ENCODE results near the gene LACTBL1.
"Not testable (repeated sequence)": the region's sequence is repeated elsewhere in the genome, so short reads cannot be mapped to it uniquely, and the experiment has no call there.

The LACTBL1 gene

GRCh38 chr1:22995774-22996173 lies 23.1 kb upstream of the LACTBL1 start:
- in situ Hi-C loops (cut with HindIII; ENCODE audit: low pct_unique_long_range_greater_than_20kb, low sequenced_read_pairs), result no loop called here
- no peak for DNase-seq (ENCODE audit: low read depth in 1 of 2, low spot score in 1 of 2)
- no peak for TF ChIP-seq JUND (IDR thresholded peaks at IDR 0.05; ENCODE audit: low read depth)

DNA sequence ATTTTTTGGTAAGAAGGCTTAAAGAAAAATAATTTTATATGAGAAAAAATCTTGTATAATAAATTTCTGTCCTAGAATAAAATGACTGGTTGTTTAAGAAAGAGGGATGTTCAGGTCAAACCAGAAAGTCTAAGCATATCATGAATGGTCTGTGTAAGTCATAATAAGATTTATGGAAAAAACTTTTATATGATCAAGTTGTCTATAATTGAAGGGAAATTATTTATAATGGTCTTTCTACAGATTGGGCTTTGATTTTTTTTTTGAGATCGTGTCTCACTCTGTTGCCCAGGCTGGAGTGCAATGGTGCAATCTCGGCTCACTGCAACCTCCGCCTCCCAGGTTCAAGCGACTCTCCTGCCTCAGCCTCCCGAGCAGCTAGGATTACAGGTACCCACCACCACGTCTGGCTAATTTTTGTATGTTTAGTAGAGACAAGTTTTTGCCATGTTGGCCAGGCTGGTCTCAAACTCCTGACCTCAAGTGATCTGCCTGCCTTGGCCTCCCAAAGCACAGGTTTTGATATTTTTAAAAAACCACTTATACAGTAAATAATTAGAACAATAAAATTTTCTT lies 20.6 kb upstream of the LACTBL1 start:
- DNase-seq (ENCODE audit: low read depth in 1 of 2, low spot score in 1 of 2); in situ Hi-C loops (cut with HindIII; ENCODE audit: low pct_unique_long_range_greater_than_20kb, low sequenced_read_pairs): not testable (repeated sequence)

DNA sequence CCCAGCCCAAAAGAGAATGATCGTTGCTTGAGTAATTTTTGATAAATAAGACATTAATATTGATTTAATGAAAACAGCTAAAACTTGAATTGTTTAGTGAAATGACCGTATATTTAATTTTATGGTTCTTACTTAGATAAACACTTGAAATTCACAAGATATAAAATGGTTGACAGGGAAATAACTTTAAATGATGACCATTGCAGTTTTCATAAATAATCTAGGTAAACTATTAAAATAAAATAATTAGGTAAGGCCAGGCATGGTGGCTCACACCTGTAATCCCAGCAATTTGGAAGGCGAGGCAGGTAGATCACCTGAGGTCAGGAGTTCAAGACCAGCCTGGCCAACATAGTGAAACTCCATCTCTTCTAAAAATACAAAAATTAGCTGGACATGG lies 19.7 kb upstream of the LACTBL1 start:
- in situ Hi-C loops (cut with HindIII; ENCODE audit: low pct_unique_long_range_greater_than_20kb, low sequenced_read_pairs); DNase-seq (ENCODE audit: low read depth in 1 of 2, low spot score in 1 of 2): not testable (repeated sequence)

DNA sequence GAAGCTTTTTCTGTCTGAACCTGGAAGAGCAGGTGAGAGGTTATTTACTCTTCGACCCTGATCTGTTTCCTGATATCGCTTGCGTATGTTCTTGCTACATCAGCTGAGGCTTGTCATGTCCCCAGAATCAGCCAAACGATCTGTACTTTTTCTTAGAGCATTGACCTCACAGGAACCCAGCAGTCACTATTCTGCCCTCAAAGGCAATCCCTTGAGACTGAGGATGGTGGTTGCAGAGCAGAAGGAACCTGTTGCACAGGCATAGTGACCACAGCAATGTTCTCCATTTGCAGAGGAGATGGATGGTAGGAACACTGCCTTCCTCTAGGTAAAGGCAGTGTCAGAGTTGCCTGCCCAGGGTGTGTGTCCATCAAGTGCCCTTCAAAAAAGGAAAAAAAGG lies 11.3 kb upstream of the LACTBL1 start:
- no peak for DNase-seq (ENCODE audit: low read depth in 1 of 2, low spot score in 1 of 2)
- in situ Hi-C loops (cut with HindIII; ENCODE audit: low pct_unique_long_range_greater_than_20kb, low sequenced_read_pairs), result no loop called here
- no peak for TF ChIP-seq JUND (IDR thresholded peaks at IDR 0.05; ENCODE audit: low read depth)

GRCh38 chr1:22980471-22980790 lies 7.8 kb upstream of the LACTBL1 start:
- in situ Hi-C loops (cut with HindIII; ENCODE audit: low pct_unique_long_range_greater_than_20kb, low sequenced_read_pairs); DNase-seq (ENCODE audit: low read depth in 1 of 2, low spot score in 1 of 2): not testable (repeated sequence)

GRCh38 chr1:22978299-22978698 lies 5.6 kb upstream of the LACTBL1 start:
- in situ Hi-C loops (cut with HindIII; ENCODE audit: low pct_unique_long_range_greater_than_20kb, low sequenced_read_pairs), result no loop called here
- no peak for DNase-seq (ENCODE audit: low read depth in 1 of 2, low spot score in 1 of 2)
- TF ChIP-seq JUND (IDR thresholded peaks at IDR 0.05; ENCODE audit: low read depth), result no peak

- DNase-seq (ENCODE audit: low read depth in 1 of 2, low spot score in 1 of 2), result peak; percentile 29 to 82
- no peak for TF ChIP-seq JUND (IDR thresholded peaks at IDR 0.05; ENCODE audit: low read depth)
- in situ Hi-C loops (cut with HindIII; ENCODE audit: low pct_unique_long_range_greater_than_20kb, low sequenced_read_pairs), result no loop called here
These were observed 4.0 kb upstream of the LACTBL1 start for GRCh38 chr1:22976461-22977243.

GRCh38 chr1:22976127-22976460 lies 3.4 kb upstream of the LACTBL1 start:
- TF ChIP-seq JUND (IDR thresholded peaks at IDR 0.05; ENCODE audit: low read depth), result no peak
- in situ Hi-C loops (cut with HindIII; ENCODE audit: low pct_unique_long_range_greater_than_20kb, low sequenced_read_pairs), result no loop called here
- no peak for DNase-seq (ENCODE audit: low read depth in 1 of 2, low spot score in 1 of 2)

- no peak for TF ChIP-seq JUND (IDR thresholded peaks at IDR 0.05; ENCODE audit: low read depth)
- in situ Hi-C loops (cut with HindIII; ENCODE audit: low pct_unique_long_range_greater_than_20kb, low sequenced_read_pairs), result no loop called here
- no peak for DNase-seq (ENCODE audit: low read depth in 1 of 2, low spot score in 1 of 2)
These were observed 3.0 kb upstream of the LACTBL1 start for GRCh38 chr1:22975694-22976093.

GRCh38 chr1:22971611-22972405 lies 858 bp downstream of the LACTBL1 start:
- no peak for TF ChIP-seq JUND (IDR thresholded peaks at IDR 0.05; ENCODE audit: low read depth)
- no peak for DNase-seq (ENCODE audit: low read depth in 1 of 2, low spot score in 1 of 2)
- in situ Hi-C loops (cut with HindIII; ENCODE audit: low pct_unique_long_range_greater_than_20kb, low sequenced_read_pairs), result no loop called here

- in situ Hi-C loops (cut with HindIII; ENCODE audit: low pct_unique_long_range_greater_than_20kb, low sequenced_read_pairs), result no loop called here
- no peak for DNase-seq (ENCODE audit: low read depth in 1 of 2, low spot score in 1 of 2)
- no peak for TF ChIP-seq JUND (IDR thresholded peaks at IDR 0.05; ENCODE audit: low read depth)
These were observed 1.5 kb downstream of the LACTBL1 start for GRCh38 chr1:22971161-22971560.

DNA sequence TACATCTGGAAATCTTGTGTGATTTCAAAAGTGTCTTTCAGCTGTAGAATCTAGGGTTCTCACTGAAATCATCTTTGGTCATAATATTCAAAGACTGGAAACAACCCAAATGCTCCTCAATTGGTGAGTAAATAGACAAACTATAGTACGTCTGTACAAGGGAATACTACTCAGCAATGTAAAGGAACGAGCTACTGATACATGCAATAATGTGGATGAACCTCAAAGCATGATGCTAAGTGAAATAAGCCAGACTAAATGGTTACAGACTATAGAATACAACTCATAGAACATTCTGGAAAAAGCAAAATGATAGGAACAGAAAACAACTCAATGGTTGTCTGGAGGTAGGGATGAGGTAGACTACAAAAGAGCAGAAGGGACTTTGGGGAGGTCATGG lies 2.6 kb downstream of the LACTBL1 start:
- in situ Hi-C loops (cut with HindIII; ENCODE audit: low pct_unique_long_range_greater_than_20kb, low sequenced_read_pairs), result no loop called here
- no peak for TF ChIP-seq JUND (IDR thresholded peaks at IDR 0.05; ENCODE audit: low read depth)

DNA sequence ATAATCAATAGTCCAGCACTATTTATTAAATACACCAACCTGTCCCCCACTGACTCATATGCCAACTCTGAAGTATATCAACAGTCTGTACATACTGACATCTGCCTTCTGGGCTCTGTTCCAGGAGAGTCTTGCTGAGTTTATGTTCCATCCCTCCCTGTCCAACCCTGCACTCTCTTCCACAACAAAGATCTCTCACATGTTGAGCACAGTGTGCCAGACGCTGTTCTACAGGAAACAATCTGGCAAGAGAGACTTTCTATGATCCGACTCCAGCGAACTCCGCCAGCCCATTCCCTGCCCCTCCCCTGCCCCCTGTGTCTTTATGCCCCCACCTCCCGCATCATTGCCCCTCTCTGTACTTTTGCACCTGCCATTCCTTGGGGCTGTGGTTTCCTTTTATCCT lies 3.4 kb downstream of the LACTBL1 start:
- in situ Hi-C loops (cut with HindIII; ENCODE audit: low pct_unique_long_range_greater_than_20kb, low sequenced_read_pairs), result no loop called here
- no peak for DNase-seq (ENCODE audit: low read depth in 1 of 2, low spot score in 1 of 2)
- no peak for TF ChIP-seq JUND (IDR thresholded peaks at IDR 0.05; ENCODE audit: low read depth)

More for the DNA sequence above, 2.6 kb downstream of the LACTBL1 start:
- no peak for DNase-seq (ENCODE audit: low read depth in 1 of 2, low spot score in 1 of 2)

Measured in T47D (cell line).